H1 (cell line): ENCODE measurements around the gene HYDIN. TPM values are rescaled to one million over a fixed set of nuclear protein-coding genes. Genes with fewer than 3 reads are reported as not detected.
A peak's percentile ranks its signal among the peaks of the same experiment; 100 is the strongest.
"Not testable (repeated sequence)": the region's sequence is repeated elsewhere in the genome, so short reads cannot be mapped to it uniquely, and the experiment has no call there.

Experiments
- CTCF ChIA-PET: fragments of 300-600 bp; sonication (Branson Sonifier 250); formaldehyde crosslinking; loops from one replicate; lab custom pipeline; 2021; ENCODE audit not compliant: partially characterized antibody; lab: Charles Lee
- POLR2A ChIA-PET: fragments of 300-600 bp; sonication (Branson Sonifier 250); formaldehyde crosslinking; loops from one replicate; lab custom pipeline; 2021; ENCODE audit warnings: inconsistent platforms; ENCODE audit not compliant: partially characterized antibody; lab: Charles Lee
- DNase-seq, 2 experiments: peaks; one replicate each; pipeline versions ENCODE4 v3.0.0 to v3.0.0-alpha.2; 2010 to 2022; ENCODE audit warnings: low spot score in 2 of 2, low read depth in 1 of 2, mixed read lengths in 1 of 2
- FAIRE-seq: peaks from 2 replicates; lab custom pipeline; 2011; peaks lifted over from hg19 to GRCh38; lab: Jason Lieb, UNC
- H2AFZ ChIP-seq: 2 replicates; pipeline ENCODE4 v1.8.1; 2012; ENCODE audit warnings: low read length, inconsistent platforms
- H2AK5ac ChIP-seq: 2 replicates; pipeline ENCODE4 v1.6.1; 2013; ENCODE audit warnings: low read depth, low read length
- H2BK120ac ChIP-seq: replicated peaks from 2 replicates; pipeline ENCODE3; 2013; ENCODE audit warnings: low read depth, low read length, inconsistent platforms
- H2BK12ac ChIP-seq: 2 replicates; pipeline ENCODE4 v1.6.1; 2013; ENCODE audit warnings: low read depth, low read length
- H2BK15ac ChIP-seq: 2 replicates; pipeline ENCODE4 v1.6.1; 2013; ENCODE audit warnings: low read length
- H2BK20ac ChIP-seq: 2 replicates; pipeline ENCODE4 v1.6.1; 2013; ENCODE audit warnings: low read length
- H2BK5ac ChIP-seq: 2 replicates; pipeline ENCODE4 v1.6.1; 2013; ENCODE audit warnings: low read depth, low read length
- H3K14ac ChIP-seq: 2 replicates; pipeline ENCODE4 v1.6.1; 2013; ENCODE audit warnings: inconsistent platforms; ENCODE audit not compliant: insufficient read length
- H3K18ac ChIP-seq: 2 replicates; pipeline ENCODE4 v1.6.1; 2013; ENCODE audit warnings: low read length; ENCODE audit errors: extremely low read depth
- H3K23ac ChIP-seq: 2 replicates; pipeline ENCODE4 v1.6.1; 2013; ENCODE audit warnings: inconsistent platforms; ENCODE audit not compliant: insufficient read length
- H3K23me2 ChIP-seq: 2 replicates; pipeline ENCODE4 v1.6.1; 2013; ENCODE audit warnings: low read depth, low read length
- H3K27ac ChIP-seq: 2 replicates; pipeline ENCODE4 v1.6.1; 2011; ENCODE audit warnings: low read depth, low read length, inconsistent platforms
- H3K27me3 ChIP-seq, 4 experiments: replicated peaks in 1 of 4; 1 replicate in 1 of 4; 2 replicates in 3 of 4; pipeline versions ENCODE4 v1.6.1 to v1.8.1; 2011 to 2013; ENCODE audit warnings: low read length in 3 of 4, mild to moderate bottlenecking in 3 of 4, inconsistent platforms in 2 of 4, mixed read lengths in 2 of 4, moderate library complexity in 1 of 4; ENCODE audit not compliant: control insufficient read depth in 3 of 4, insufficient read depth in 3 of 4; ENCODE audit errors: extremely low read depth in 1 of 4
- H3K36me3 ChIP-seq, 4 experiments: 2 replicates each; pipeline versions ENCODE4 v1.6.1 to v1.8.1; 2011 to 2013; ENCODE audit warnings: mild to moderate bottlenecking in 4 of 4, low read length in 3 of 4, moderate library complexity in 2 of 4, control low read depth in 1 of 4, inconsistent platforms in 1 of 4; ENCODE audit not compliant: insufficient read depth in 4 of 4, control insufficient read depth in 2 of 4
- H3K4ac ChIP-seq: replicated peaks from 2 replicates; pipeline ENCODE3; 2013; ENCODE audit warnings: low read length, low read depth, mixed read lengths, inconsistent platforms; ENCODE audit not compliant: insufficient read length
- H3K4me1 ChIP-seq, 4 experiments: replicated peaks in 1 of 4; 1 replicate in 1 of 4; 2 replicates in 3 of 4; pipeline versions ENCODE4 v1.6.1 to v1.8.1; 2011 to 2013; ENCODE audit warnings: low read length in 3 of 4, inconsistent platforms in 2 of 4, mixed read lengths in 1 of 4; ENCODE audit not compliant: insufficient read depth in 4 of 4, control insufficient read depth in 3 of 4
- H3K4me2 ChIP-seq, 2 experiments: 2 replicates each; pipeline versions ENCODE4 v1.6.1 to v1.8.1; 2011 to 2013; ENCODE audit warnings: low read depth in 2 of 2, low read length in 2 of 2, control low read depth in 1 of 2, inconsistent platforms in 1 of 2, mild to moderate bottlenecking in 1 of 2; ENCODE audit not compliant: insufficient read depth in 1 of 2
- H3K4me3 ChIP-seq, 4 experiments: fragments of 200-600, 300-600 bp in 1 of 4; sonication (generic), shearing (Covaris generic), sonication (Bioruptor Twin) in 1 of 4; 2 replicates each; pipeline versions ENCODE4 v1.5.1 to v1.8.1; 2011 to 2016; ENCODE audit warnings: low read length in 4 of 4, low read depth in 3 of 4, control low read depth in 2 of 4, inconsistent platforms in 2 of 4, mild to moderate bottlenecking in 2 of 4, mixed read lengths in 1 of 4, moderate library complexity in 1 of 4; ENCODE audit not compliant: insufficient read depth in 2 of 4; ENCODE audit errors: extremely low read depth in 1 of 4
- H3K56ac ChIP-seq: replicated peaks from 2 replicates; pipeline ENCODE3; 2013; ENCODE audit warnings: low read depth, mild to moderate bottlenecking, mixed read lengths, low read length, inconsistent platforms; ENCODE audit not compliant: insufficient read length
- H3K79me1 ChIP-seq: 2 replicates; pipeline ENCODE4 v1.6.1; 2013; ENCODE audit warnings: low read depth, low read length, control low read depth
- H3K79me2 ChIP-seq, 2 experiments: 2 replicates each; pipeline versions ENCODE4 v1.6.1 to v1.8.1; 2012 to 2013; ENCODE audit warnings: low read length in 2 of 2, mild to moderate bottlenecking in 2 of 2, inconsistent platforms in 1 of 2; ENCODE audit not compliant: insufficient read depth in 2 of 2, control insufficient read depth in 1 of 2
- H3K9ac ChIP-seq, 4 experiments: replicated peaks in 1 of 4; 1 replicate in 1 of 4; 2 replicates in 3 of 4; pipeline versions ENCODE4 v1.6.1 to v1.8.1; 2011 to 2013; ENCODE audit warnings: low read depth in 3 of 4, low read length in 3 of 4, control low read depth in 2 of 4, mild to moderate bottlenecking in 2 of 4, moderate library complexity in 2 of 4, inconsistent platforms in 1 of 4; ENCODE audit errors: extremely low read depth in 1 of 4
- H3K9me3 ChIP-seq, 2 experiments: 2 replicates each; pipeline versions ENCODE4 v1.6.1 to v1.8.1; 2012 to 2013; ENCODE audit warnings: mild to moderate bottlenecking in 2 of 2, moderate library complexity in 2 of 2, control low read depth in 1 of 2, inconsistent platforms in 1 of 2, low read depth in 1 of 2, low read length in 1 of 2, mixed read lengths in 1 of 2; ENCODE audit not compliant: insufficient read depth in 2 of 2
- H4K20me1 ChIP-seq, 2 experiments: replicated peaks in 1 of 2; 2 replicates each; pipeline versions ENCODE3 to v1.8.1; 2011 to 2013; ENCODE audit warnings: inconsistent platforms in 2 of 2, low read length in 2 of 2, mild to moderate bottlenecking in 1 of 2; ENCODE audit not compliant: insufficient read depth in 2 of 2, control insufficient read depth in 1 of 2
- H4K5ac ChIP-seq: 2 replicates; pipeline ENCODE4 v1.6.1; 2013; ENCODE audit warnings: low read length, low read depth, mixed read lengths, inconsistent platforms; ENCODE audit not compliant: insufficient read length
- H4K8ac ChIP-seq: 2 replicates; pipeline ENCODE4 v1.8.0; 2013; ENCODE audit warnings: mild to moderate bottlenecking, moderate library complexity, low read length, inconsistent platforms; ENCODE audit not compliant: insufficient read depth; ENCODE audit errors: extremely low read depth
- H4K91ac ChIP-seq: replicated peaks from 2 replicates; pipeline ENCODE3; 2013; ENCODE audit warnings: low read length, mixed read lengths, inconsistent platforms; ENCODE audit not compliant: insufficient read length
- WGBS, 2 experiments: shearing (Covaris generic) in 1 of 2; methylation state at CpG; one replicate each; pipeline versions ENCODE4 v1.1.6 to v1.1.7; 2013 to 2015; ENCODE audit warnings: low lambda C conversion rate in 2 of 2, mixed read lengths in 2 of 2, inconsistent platforms in 1 of 2, low coverage in 1 of 2, missing lambda C conversion rate in 1 of 2; ENCODE audit not compliant: insufficient replicate concordance in 2 of 2, insufficient coverage in 1 of 2, insufficient read length in 1 of 2; ENCODE audit errors: extremely low coverage in 1 of 2, missing lambda C conversion rate in 1 of 2; 5-methylcytosine and 5-hydroxymethylcytosine counted together
- polyA plus RNA-seq, 7 experiments: library from polyadenylated mRNA; depleted of rRNA in 3 of 7; stranded (reverse) in 5 of 7; unstranded in 2 of 7; fragments of >200 nt in 5 of 7; fragments of 200-250 nt in 2 of 7; gene quantifications; 1 replicate in 5 of 7; 2 replicates in 1 of 7; 4 replicates in 1 of 7; pipeline versions ENCODE4 v1.2.1 to v1.2.3, GENCODE V29; 2011 to 2013; ENCODE audit warnings: missing spikeins in 2 of 7, mixed read lengths in 2 of 7
- total RNA-seq: library from RNA; stranded (reverse); fragmentation: NEBNext Ultra II Directional; extraction: Animal tissue kit (Norgen Biotek cat#: 25700); gene quantifications from 2 replicates; pipeline ENCODE4 v1.2.1, GENCODE V29; 2021

The HYDIN gene
- total and polyA plus RNA-seq, 2 of the 8 experiments (the other 6 are each of a cell fraction or from before 2014, with no cell fraction given), result 1.1 to 1.8 TPM

DNA sequence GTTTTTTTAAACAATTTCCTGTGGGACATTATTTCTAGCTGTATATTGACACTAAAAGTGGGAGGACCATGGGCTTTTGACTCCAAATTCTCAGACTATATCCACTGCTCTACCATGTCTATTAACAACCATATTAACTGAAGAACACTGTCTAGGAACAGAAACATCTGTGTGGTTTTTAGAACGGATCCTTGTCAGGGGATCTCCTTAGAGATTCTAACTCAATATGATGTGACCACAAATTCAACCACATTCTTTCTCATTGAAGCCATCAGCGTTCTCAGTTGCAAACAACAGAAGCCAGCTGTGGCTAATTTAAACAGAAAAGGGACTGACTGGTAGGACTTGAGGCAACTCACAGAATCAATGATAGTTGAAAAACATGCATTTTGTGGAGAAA is 73.2 kb downstream of the HYDIN start:
- DNase-seq, H3K4me3 ChIP-seq, H3K27me3 ChIP-seq, H2BK20ac ChIP-seq, H3K23ac ChIP-seq, H2BK120ac ChIP-seq, H2AK5ac ChIP-seq, H3K36me3 ChIP-seq, H3K9ac ChIP-seq, H2BK12ac ChIP-seq, H2AFZ ChIP-seq, FAIRE-seq, POLR2A ChIA-PET, H3K79me1 ChIP-seq, H3K14ac ChIP-seq, H2BK5ac ChIP-seq, H3K4ac ChIP-seq, H2BK15ac ChIP-seq, H4K5ac ChIP-seq, CTCF ChIA-PET, H3K27ac ChIP-seq, H4K8ac ChIP-seq, H3K56ac ChIP-seq, H4K91ac ChIP-seq, H3K18ac ChIP-seq, H4K20me1 ChIP-seq, H3K4me2 ChIP-seq, H3K4me1 ChIP-seq, H3K23me2 ChIP-seq, H3K9me3 ChIP-seq, H3K79me2 ChIP-seq: not testable (repeated sequence)
- 75% methylated on average over 1 of the region's 2 CpGs; no CpG with 5 or more reads in 1 of the 2 experiments for WGBS, 2 experiments

DNA sequence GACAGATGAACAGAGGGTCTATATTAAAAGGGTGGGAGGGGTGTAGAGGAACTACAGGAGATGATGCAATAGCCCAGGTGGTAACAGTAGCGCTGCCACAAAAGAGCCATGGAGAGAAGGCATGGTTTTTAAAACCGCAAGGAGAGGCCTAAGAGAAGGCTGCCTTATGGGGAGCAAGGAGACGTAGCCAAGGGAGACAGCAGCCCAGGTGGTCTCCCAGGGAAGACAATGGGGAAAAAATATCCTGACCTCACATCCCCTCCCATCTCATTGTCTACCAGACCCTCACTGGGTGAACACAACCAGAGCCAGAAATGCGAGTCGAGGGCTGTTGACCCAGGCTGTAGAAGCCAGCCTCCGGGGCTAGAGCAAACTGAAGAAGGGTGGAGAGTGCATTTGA is 77.2 kb downstream of the HYDIN start:
- H3K18ac ChIP-seq, DNase-seq, H3K4ac ChIP-seq, H3K14ac ChIP-seq, H3K23ac ChIP-seq, H3K79me2 ChIP-seq, H2AFZ ChIP-seq, H3K23me2 ChIP-seq, H3K27ac ChIP-seq, H4K5ac ChIP-seq, H4K20me1 ChIP-seq, H4K91ac ChIP-seq, CTCF ChIA-PET, H3K56ac ChIP-seq, H2BK15ac ChIP-seq, H3K79me1 ChIP-seq, H3K4me3 ChIP-seq, H3K9ac ChIP-seq, H3K27me3 ChIP-seq, H2AK5ac ChIP-seq, H3K4me1 ChIP-seq, H3K36me3 ChIP-seq, POLR2A ChIA-PET, H2BK120ac ChIP-seq, H2BK20ac ChIP-seq, H4K8ac ChIP-seq, H2BK5ac ChIP-seq, H3K9me3 ChIP-seq, H2BK12ac ChIP-seq: not testable (repeated sequence)
- WGBS, 2 experiments, result no CpG with 5 or more reads among the region's 6 CpGs
- peak overlapping the region in 1 of 2 experiments; percentile 21; a peak in 1 of 4 replicates for H3K4me2 ChIP-seq
- peak; percentile 77 for FAIRE-seq
